Testis (tissue), 3 donors: ENCODE measurements around the gene MAGI2. TPM values are rescaled to one million over a fixed set of nuclear protein-coding genes. Genes with fewer than 3 reads are reported as not detected.

Source experiments
- DNase-seq: peaks from one replicate; pipeline ENCODE4 v3.0.0-alpha.2; 2019
- H3K27ac ChIP-seq, 2 donors: fragments of 200-600 bp; sonication (generic); one replicate each; pipeline ENCODE4 v1.5.1; 2019
- H3K27me3 ChIP-seq: fragments of 200-600 bp; sonication (generic); one replicate; pipeline ENCODE4 v1.5.1; 2019
- H3K36me3 ChIP-seq: fragments of 200-600 bp; sonication (generic); one replicate; pipeline ENCODE4 v1.5.1; 2017; ENCODE audit warnings: low read depth; ENCODE audit errors: missing control alignments
- H3K4me1 ChIP-seq: fragments of 200-600 bp; sonication (generic); one replicate; pipeline ENCODE4 v1.5.1; 2019
- H3K4me3 ChIP-seq, 2 donors: fragments of 200-600 bp; sonication (generic); one replicate each; pipeline ENCODE4 v1.5.1; 2017 to 2019
- H3K9me3 ChIP-seq: fragments of 200-600 bp; sonication (generic); one replicate; pipeline ENCODE4 v1.5.1; 2017
- POLR2A ChIP-seq: fragments of 450-650 bp; IDR thresholded peaks from one replicate; pipeline ENCODE4 v1.6.1; 2017; ENCODE audit warnings: antibody characterized with exemption, mild to moderate bottlenecking, moderate library complexity
- WGBS, 2 donors: methylation state at CpG; one replicate each; pipeline ENCODE4 v1.1.5; 2018; 5-methylcytosine and 5-hydroxymethylcytosine counted together
- intact Hi-C: fragments of 100-400 bp; cut with DNase I; formaldehyde crosslinking; loops from one replicate; pipeline ENCODE4 v1.15.1; 2023; ENCODE audit warnings: low total_unique reads
- polyA plus RNA-seq: library from polyadenylated mRNA; stranded (reverse); fragments of 350-450 nt; fragmentation: Illumina TruSeq; extraction: RNeasy Lipid Tissue Mini Kit (QIAGEN cat#74804); gene quantifications from one replicate; pipeline ENCODE4 v1.2.3, GENCODE V29; 2014; ENCODE audit warnings: low read depth, low replicate concordance; ENCODE audit not compliant: insufficient read depth
- total RNA-seq, 2 donors: library from RNA; depleted of rRNA; stranded (reverse); fragments of >200 nt; gene quantifications; one replicate each; pipeline ENCODE4 v1.2.3, GENCODE V29; 2016
- TF ChIP-seq, protein P1 (sequence below), 3 experiments: fragments of 450-650 bp in 2 of 3; fragments of 200-600 bp in 1 of 3; sonication (generic) in 1 of 3; IDR thresholded peaks; one replicate each; pipeline ENCODE4 v1.5.1; 2016 to 2019; ENCODE audit warnings: antibody characterized with exemption in 3 of 3, mild to moderate bottlenecking in 2 of 3, moderate library complexity in 1 of 3

The MAGI2 gene
- total and polyA plus RNA-seq, 3 donors from 2014 or later, result 11.2 to 13.1 (median 12.4) TPM

DNA sequence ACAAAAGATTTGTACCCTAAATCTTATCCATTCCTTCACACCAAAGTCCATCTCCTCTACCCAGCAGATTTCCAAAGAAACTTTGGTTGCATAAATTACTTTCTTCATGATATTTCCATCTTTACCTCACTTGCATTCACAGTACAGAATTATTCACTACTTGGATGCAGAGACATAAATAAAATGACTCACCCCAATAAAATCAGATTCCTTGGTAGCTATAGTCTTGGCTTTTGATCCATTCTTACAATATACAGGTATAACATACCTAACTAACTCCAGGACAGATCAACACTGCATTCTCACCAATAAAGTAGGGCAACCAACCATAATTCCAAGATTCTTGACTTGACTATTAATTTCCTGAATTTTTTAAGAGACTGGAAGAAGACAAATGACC, 815.1 kb downstream of the MAGI2 start:
- no peak overlapping the region for H3K27ac ChIP-seq
- TF ChIP-seq, protein P1, sequence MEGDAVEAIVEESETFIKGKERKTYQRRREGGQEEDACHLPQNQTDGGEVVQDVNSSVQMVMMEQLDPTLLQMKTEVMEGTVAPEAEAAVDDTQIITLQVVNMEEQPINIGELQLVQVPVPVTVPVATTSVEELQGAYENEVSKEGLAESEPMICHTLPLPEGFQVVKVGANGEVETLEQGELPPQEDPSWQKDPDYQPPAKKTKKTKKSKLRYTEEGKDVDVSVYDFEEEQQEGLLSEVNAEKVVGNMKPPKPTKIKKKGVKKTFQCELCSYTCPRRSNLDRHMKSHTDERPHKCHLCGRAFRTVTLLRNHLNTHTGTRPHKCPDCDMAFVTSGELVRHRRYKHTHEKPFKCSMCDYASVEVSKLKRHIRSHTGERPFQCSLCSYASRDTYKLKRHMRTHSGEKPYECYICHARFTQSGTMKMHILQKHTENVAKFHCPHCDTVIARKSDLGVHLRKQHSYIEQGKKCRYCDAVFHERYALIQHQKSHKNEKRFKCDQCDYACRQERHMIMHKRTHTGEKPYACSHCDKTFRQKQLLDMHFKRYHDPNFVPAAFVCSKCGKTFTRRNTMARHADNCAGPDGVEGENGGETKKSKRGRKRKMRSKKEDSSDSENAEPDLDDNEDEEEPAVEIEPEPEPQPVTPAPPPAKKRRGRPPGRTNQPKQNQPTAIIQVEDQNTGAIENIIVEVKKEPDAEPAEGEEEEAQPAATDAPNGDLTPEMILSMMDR (IDR thresholded peaks at IDR 0.05), result no peak
- no peak for TF ChIP-seq POLR2A
- H3K9me3 ChIP-seq, result no peaks in the 10 kb centered on the region

DNA sequence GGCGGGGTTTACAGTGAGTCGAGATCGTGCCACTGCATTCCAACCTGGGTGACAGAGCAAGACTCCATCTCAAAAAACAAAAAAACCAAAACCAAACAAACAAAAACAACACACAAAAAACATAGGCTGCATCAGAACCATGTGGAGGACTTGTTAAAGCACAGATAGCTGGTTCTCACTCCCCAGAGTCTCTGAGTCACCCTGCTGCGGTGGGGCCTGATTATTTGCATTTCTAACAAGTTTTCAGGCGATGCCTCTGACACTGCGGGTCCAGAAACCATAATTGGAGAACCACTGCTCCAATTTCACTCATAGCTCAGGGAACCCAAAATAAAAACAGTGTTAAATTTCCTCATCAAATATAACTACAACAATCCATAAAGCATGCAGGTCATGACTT, 816.7 kb downstream of the MAGI2 start:
- no peaks in the 10 kb centered on the region for H3K4me1 ChIP-seq
- TF ChIP-seq POLR2A, result no peak
- TF ChIP-seq, protein P1 (IDR thresholded peaks at IDR 0.05), result no peak
- no peaks in the 10 kb centered on the region for H3K27me3 ChIP-seq
- no peak for DNase-seq
- no peaks in the 10 kb centered on the region for H3K36me3 ChIP-seq
- H3K27ac ChIP-seq, result no peak overlapping the region
- no peak overlapping the region for H3K4me3 ChIP-seq
- 72 to 83% methylated on average over 6 of the region's 6 CpGs for WGBS, 2 donors
- intact Hi-C loops, result no loop called here
- no peaks in the 10 kb centered on the region for H3K9me3 ChIP-seq

More for the DNA sequence above, 815.1 kb downstream of the MAGI2 start:
- Histone ChIP-seq H3K4me3 (no peak overlapping the region), H3K4me1 (no peaks in the 10 kb centered on the region), H3K27me3 (no peaks in the 10 kb centered on the region), H3K36me3 (no peaks in the 10 kb centered on the region)
- DNase-seq, result no peak
- intact Hi-C loops, result no loop called here

DNA sequence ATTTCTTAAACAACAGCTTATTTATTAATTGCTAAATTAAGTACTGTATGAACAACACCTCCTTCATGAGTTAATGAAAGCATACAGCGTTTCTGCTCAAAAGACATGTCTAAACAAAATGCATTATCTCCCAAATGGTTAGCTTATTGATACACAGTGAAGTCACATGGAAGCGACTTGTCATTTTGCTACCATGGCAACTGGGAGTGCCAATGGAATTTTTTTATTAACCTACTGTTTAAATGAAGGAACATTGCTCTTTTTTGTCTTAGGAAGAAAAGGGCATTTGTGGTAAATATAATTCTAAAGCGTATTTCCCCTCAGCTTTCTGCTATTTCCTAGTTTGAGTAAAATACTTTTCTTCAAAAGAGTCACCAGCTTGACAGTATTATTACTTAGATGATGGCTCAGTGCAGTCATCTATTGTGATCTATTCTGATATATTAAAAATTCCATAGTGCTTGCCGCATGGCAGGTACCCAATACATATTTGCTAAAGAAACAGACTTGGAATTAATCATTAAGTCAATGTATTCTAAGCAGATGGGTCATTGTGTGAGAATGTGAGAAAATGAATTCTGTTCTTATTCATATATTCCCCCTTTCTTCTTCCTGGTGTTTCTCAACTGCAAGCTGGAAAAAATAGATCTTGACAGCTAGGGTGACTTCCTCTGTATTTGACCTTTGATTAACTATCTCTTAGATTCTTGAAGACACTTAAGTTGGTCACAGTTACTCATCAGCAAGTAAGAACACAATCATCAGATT, 818.3 kb downstream of the MAGI2 start:
- Histone ChIP-seq H3K4me3 (no peak overlapping the region), H3K4me1 (no peaks in the 10 kb centered on the region), H3K36me3 (no peaks in the 10 kb centered on the region), H3K9me3 (no peaks in the 10 kb centered on the region), H3K27ac (no peak overlapping the region), H3K27me3 (no peaks in the 10 kb centered on the region)
- TF ChIP-seq, protein P1 (IDR thresholded peaks at IDR 0.05), result no peak
- TF ChIP-seq POLR2A, result no peak
- DNase-seq, result no peak
- WGBS, 2 donors, result 91 to 93% methylated on average over 4 of the region's 4 CpGs
- intact Hi-C loops, result no loop called here

DNA sequence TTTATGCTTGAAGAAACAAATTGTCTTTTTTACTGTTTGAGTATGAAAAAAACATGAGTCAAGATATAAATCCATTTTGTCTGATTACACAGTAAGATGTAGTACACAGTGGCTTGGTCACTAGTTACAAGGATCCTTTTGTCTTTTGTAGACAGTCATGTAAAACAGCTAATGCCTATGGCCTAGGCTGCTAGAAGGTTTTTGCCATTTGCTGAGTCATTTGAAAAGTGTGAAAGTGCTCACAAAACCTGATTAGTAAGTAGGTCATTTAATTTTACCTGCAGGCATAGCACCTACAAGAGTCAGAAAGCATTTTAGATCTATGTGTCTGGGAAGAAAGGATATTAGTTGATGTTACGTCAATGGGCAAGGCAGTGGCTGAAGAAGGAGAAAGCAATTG, 819.4 kb downstream of the MAGI2 start:
- no peak overlapping the region for H3K4me3 ChIP-seq
- 91 to 95% methylated on average over 1 of the region's 1 CpG for WGBS, 2 donors
- no peak overlapping the region for H3K27ac ChIP-seq
- no peaks in the 10 kb centered on the region for H3K27me3 ChIP-seq
- DNase-seq, result no peak
- no peaks in the 10 kb centered on the region for H3K4me1 ChIP-seq
- no peaks in the 10 kb centered on the region for H3K36me3 ChIP-seq
- no peak for TF ChIP-seq POLR2A
- TF ChIP-seq, protein P1 (IDR thresholded peaks at IDR 0.05), result no peak
- H3K9me3 ChIP-seq, result no peaks in the 10 kb centered on the region
- intact Hi-C loops, result no loop called here

DNA sequence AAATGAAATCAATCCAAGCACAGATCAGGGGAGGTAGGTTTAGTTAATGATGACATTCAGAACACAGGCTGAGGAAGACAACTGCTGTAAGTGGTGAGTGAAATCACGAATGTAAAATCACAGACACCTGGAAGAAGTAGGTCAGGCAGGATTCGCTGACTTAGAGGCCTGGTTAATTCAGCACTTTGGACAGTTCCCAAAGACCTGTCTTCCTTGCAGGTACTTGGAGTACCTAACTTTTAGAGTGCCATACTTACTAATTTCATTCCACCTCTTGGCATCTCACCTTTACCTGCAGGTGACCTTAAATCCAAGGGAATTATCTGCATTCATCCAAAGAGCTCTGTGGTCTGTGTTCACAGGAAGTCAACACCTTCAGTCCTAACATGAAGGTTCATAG, 832.5 kb downstream of the MAGI2 start:
- 52 to 58% methylated on average over 2 of the region's 2 CpGs for WGBS, 2 donors
- TF ChIP-seq, protein P1 (IDR thresholded peaks at IDR 0.05), result no peak
- no peak for TF ChIP-seq POLR2A
- no peak for DNase-seq
- H3K4me3 ChIP-seq, result no peak overlapping the region
- no peaks in the 10 kb centered on the region for H3K27me3 ChIP-seq
- no peaks in the 10 kb centered on the region for H3K36me3 ChIP-seq
- H3K27ac ChIP-seq, result no peak overlapping the region
- intact Hi-C loops, result no loop called here
- no peaks in the 10 kb centered on the region for H3K9me3 ChIP-seq
- H3K4me1 ChIP-seq, result no peaks in the 10 kb centered on the region
